Measurements from ENCODE around the gene FBXL5. TPM values are rescaled to one million over a fixed set of nuclear protein-coding genes. Genes with fewer than 3 reads are reported as not detected.

The FBXL5 gene
- total and polyA plus RNA-seq, 9 of the 15 experiments (the other 6 are each of a cell fraction or from before 2014, with no cell fraction given), result 6.0 to 35.2 (median 22.1) TPM

DNA sequence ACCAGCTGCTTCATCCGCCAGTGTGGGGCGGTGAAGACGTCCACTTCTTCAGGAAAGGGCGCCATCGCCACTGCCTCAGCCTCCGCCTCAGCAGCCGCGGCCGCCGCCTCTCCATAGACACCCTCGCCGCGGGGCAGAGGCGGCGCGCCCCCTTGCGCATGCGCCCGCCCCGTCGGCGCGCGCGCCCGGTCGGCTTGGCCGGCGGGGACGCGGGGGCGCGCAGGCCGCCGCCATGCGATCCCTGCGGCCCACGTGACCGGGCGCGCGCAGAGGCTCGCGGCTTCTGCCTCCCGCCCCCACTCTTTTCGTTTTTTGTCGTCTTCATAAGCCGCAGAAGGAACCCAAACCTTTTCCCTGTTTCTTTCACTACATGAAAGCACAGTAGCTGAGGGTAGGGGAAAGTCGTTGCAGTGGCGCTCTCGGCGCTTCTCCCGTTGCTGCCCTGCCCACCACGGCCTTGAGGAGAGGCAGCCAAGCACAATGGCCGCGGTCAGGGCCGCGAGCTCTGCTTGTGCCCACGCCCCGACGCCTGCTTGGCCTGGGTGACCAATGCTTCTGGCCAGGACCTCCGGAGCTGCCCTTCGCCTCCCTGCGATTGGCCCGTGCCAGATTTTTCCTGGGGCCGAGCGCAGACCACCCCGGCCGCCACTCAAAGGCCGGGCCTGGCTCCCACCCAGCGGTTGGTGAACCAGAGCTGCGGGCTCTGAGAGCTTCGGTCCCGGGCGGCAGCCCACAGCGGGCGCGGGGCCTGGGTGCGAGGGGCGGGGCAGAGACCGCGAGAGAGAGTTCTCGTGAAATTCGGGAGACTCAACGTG, at the start of gene FBXL5 (continued):
- peak; percentile 86 for TF ChIP-seq KAT7 (CRISPR knock-in tag; IDR thresholded peaks at IDR 0.05; ENCODE audit: borderline replicate concordance)
- TF ChIP-seq ZNF174 (CRISPR knock-in tag; IDR thresholded peaks at IDR 0.05), result no peak
- no peak for TF ChIP-seq ZNF140 (CRISPR knock-in tag; IDR thresholded peaks at IDR 0.05)
- TF ChIP-seq PML (IDR thresholded peaks at IDR 0.05; ENCODE audit: low read length), result no peak
- TF ChIP-seq, protein P1, sequence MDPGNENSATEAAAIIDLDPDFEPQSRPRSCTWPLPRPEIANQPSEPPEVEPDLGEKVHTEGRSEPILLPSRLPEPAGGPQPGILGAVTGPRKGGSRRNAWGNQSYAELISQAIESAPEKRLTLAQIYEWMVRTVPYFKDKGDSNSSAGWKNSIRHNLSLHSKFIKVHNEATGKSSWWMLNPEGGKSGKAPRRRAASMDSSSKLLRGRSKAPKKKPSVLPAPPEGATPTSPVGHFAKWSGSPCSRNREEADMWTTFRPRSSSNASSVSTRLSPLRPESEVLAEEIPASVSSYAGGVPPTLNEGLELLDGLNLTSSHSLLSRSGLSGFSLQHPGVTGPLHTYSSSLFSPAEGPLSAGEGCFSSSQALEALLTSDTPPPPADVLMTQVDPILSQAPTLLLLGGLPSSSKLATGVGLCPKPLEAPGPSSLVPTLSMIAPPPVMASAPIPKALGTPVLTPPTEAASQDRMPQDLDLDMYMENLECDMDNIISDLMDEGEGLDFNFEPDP (CRISPR knock-in tag; IDR thresholded peaks at IDR 0.05), result 0 out of 2 replicates have a peak, but pooled peaks have one; percentile 67
- TF ChIP-seq IFI16 (CRISPR knock-in tag; IDR thresholded peaks at IDR 0.05), result no peak
- TF ChIP-seq, protein P2, sequence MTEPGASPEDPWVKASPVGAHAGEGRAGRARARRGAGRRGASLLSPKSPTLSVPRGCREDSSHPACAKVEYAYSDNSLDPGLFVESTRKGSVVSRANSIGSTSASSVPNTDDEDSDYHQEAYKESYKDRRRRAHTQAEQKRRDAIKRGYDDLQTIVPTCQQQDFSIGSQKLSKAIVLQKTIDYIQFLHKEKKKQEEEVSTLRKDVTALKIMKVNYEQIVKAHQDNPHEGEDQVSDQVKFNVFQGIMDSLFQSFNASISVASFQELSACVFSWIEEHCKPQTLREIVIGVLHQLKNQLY (CRISPR knock-in tag; conservative IDR thresholded peaks at IDR 0.05), result 0 out of 4 replicates have a peak, but pooled peaks of 1 of the 2 experiments have one; percentile 39
- TF ChIP-seq MTA1 (IDR thresholded peaks at IDR 0.05; ENCODE audit: borderline replicate concordance), result no peak
- no peak for TF ChIP-seq MYBL2 (IDR thresholded peaks at IDR 0.05; ENCODE audit: low read depth)
- TF ChIP-seq MYBL2 (CRISPR knock-in tag; IDR thresholded peaks at IDR 0.05; ENCODE audit: borderline replicate concordance), result no peak
- TF ChIP-seq TFAM (CRISPR knock-in tag; conservative IDR thresholded peaks at IDR 0.05), result no peak
- peak in 1 of 2 experiments; percentile 33; a peak in 1 of 4 replicates for TF ChIP-seq SIN3A (IDR thresholded peaks at IDR 0.05; ENCODE audit: borderline replicate concordance in 2 of 2, control insufficient read depth in 1 of 2, low read depth in 2 of 2, low read length in 2 of 2)
- TF ChIP-seq SOX6 (IDR thresholded peaks at IDR 0.05), result no peak
- TF ChIP-seq KLF1 (tag; IDR thresholded peaks at IDR 0.05), result 0 out of 2 replicates have a peak, but pooled peaks have one; percentile 26
- no peak for TF ChIP-seq U2AF1 (optimal IDR thresholded peaks at IDR 0.05; ENCODE audit: low read depth, low read length)
- TF ChIP-seq POLR2G (IDR thresholded peaks at IDR 0.05; ENCODE audit: low read depth, low read length), result peak; percentile 84
- no peak for TF ChIP-seq DDX20 (tag; IDR thresholded peaks at IDR 0.05; ENCODE audit: low read depth)
- TF ChIP-seq SETDB1 (IDR thresholded peaks at IDR 0.05; ENCODE audit: low read length), result no peak
- TF ChIP-seq SPI1 (IDR thresholded peaks at IDR 0.05; ENCODE audit: borderline replicate concordance, low read depth, low read length), result no peak
- TF ChIP-seq, protein P3, sequence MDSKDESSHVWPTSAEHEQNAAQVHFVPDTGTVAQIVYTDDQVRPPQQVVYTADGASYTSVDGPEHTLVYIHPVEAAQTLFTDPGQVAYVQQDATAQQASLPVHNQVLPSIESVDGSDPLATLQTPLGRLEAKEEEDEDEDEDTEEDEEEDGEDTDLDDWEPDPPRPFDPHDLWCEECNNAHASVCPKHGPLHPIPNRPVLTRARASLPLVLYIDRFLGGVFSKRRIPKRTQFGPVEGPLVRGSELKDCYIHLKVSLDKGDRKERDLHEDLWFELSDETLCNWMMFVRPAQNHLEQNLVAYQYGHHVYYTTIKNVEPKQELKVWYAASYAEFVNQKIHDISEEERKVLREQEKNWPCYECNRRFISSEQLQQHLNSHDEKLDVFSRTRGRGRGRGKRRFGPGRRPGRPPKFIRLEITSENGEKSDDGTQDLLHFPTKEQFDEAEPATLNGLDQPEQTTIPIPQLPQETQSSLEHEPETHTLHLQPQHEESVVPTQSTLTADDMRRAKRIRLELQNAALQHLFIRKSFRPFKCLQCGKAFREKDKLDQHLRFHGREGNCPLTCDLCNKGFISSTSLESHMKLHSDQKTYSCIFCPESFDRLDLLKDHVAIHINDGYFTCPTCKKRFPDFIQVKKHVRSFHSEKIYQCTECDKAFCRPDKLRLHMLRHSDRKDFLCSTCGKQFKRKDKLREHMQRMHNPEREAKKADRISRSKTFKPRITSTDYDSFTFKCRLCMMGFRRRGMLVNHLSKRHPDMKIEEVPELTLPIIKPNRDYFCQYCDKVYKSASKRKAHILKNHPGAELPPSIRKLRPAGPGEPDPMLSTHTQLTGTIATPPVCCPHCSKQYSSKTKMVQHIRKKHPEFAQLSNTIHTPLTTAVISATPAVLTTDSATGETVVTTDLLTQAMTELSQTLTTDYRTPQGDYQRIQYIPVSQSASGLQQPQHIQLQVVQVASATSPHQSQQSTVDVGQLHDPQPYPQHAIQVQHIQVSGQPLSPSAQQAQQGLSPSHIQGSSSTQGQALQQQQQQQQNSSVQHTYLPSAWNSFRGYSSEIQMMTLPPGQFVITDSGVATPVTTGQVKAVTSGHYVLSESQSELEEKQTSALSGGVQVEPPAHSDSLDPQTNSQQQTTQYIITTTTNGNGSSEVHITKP (IDR thresholded peaks at IDR 0.05; ENCODE audit: partially characterized antibody), result no peak
- peak; percentile 52; the same call in 1 of the 2 replicates for TF ChIP-seq GABPB1 (CRISPR knock-in tag; IDR thresholded peaks at IDR 0.05)
